Lung (tissue), 12 donors: Measurements from ENCODE around the gene SLC25A6. TPM values are rescaled to one million over a fixed set of nuclear protein-coding genes. Genes with fewer than 3 reads are reported as not detected.

Experiments used
- ATAC-seq: fragments of 200-7000 bp; cut with Tn5 transposase; one replicate; pipeline ENCODE4 v1.9.1; 2020; ENCODE audit warnings: moderate number of reproducible peaks; ENCODE audit not compliant: insufficient read depth, low FRiP score
- DNase-seq, 3 donors: peaks; one replicate each; pipeline ENCODE4 v3.0.0-alpha.2; 2013 to 2017
- H3K27ac ChIP-seq, 2 donors: one replicate each; pipeline ENCODE4 v1.5.1; 2013; ENCODE audit warnings: mild to moderate bottlenecking in 2 of 2, moderate library complexity in 2 of 2, control low read depth in 1 of 2, inconsistent platforms in 1 of 2, low read depth in 1 of 2, low read length in 1 of 2
- H3K27me3 ChIP-seq, 3 donors: one replicate each; pipeline ENCODE4 v1.5.1; 2013; ENCODE audit warnings: low read length in 2 of 3; ENCODE audit not compliant: control insufficient read depth in 3 of 3, insufficient read depth in 3 of 3
- H3K36me3 ChIP-seq, 4 donors: one replicate each; pipeline ENCODE4 v1.5.1; 2013; ENCODE audit warnings: low read length in 4 of 4, mild to moderate bottlenecking in 1 of 4, moderate library complexity in 1 of 4; ENCODE audit not compliant: control insufficient read depth in 4 of 4, insufficient read depth in 4 of 4
- H3K4me1 ChIP-seq, 5 donors: one replicate each; pipeline ENCODE4 v1.5.1; 2013; ENCODE audit warnings: low read length in 5 of 5, mild to moderate bottlenecking in 2 of 5, moderate library complexity in 1 of 5; ENCODE audit not compliant: control insufficient read depth in 5 of 5, insufficient read depth in 5 of 5
- H3K4me3 ChIP-seq: one replicate; pipeline ENCODE4 v1.5.1; 2013; ENCODE audit warnings: mild to moderate bottlenecking, control low read depth, moderate library complexity
- H3K9ac ChIP-seq, 2 donors: one replicate each; pipeline ENCODE4 v1.5.1; 2013; ENCODE audit warnings: low read length in 2 of 2, control low read depth in 1 of 2; ENCODE audit not compliant: insufficient read depth in 1 of 2
- H3K9me3 ChIP-seq, 4 donors: one replicate each; pipeline ENCODE4 v1.5.1; 2013; ENCODE audit warnings: low read length in 3 of 4, mild to moderate bottlenecking in 1 of 4, moderate library complexity in 1 of 4; ENCODE audit not compliant: control insufficient read depth in 4 of 4, insufficient read depth in 3 of 4
- CTCF ChIP-seq: IDR thresholded peaks from 2 replicates; pipeline ENCODE4 v1.5.1; 2012; ENCODE audit warnings: mild to moderate bottlenecking; ENCODE audit errors: control extremely low read depth, extremely low read depth
- WGBS, 2 donors: extraction: QIAGEN DNeasy Blood & Tissue Kit; methylation state at CpG; one replicate each; pipeline ENCODE4 v1.1.7; 2013; 5-methylcytosine and 5-hydroxymethylcytosine counted together
- polyA plus RNA-seq, 2 donors: library from polyadenylated mRNA; stranded (reverse); fragments of 200-250 nt; gene quantifications; one replicate each; pipeline ENCODE4 v1.2.1, GENCODE V29; 2013
- total RNA-seq, 2 donors: library from RNA; depleted of rRNA in 1 of 2; stranded (reverse); fragments of >200 nt in 1 of 2; gene quantifications; one replicate each; pipeline ENCODE4 v1.2.1, GENCODE V29; 2014 to 2021
- donor health status: control.
- donor health status: control.
- donor health status: Bipolar disorder and iron deficiency.
- donor health status: healthy.
- donor health status: DM: yes; HTN: yes; CAD: no.

The SLC25A6 gene
- total and polyA plus RNA-seq, 4 donors = 168 to 422 (median 366) TPM

- H3K9me3 ChIP-seq = no peaks in the 10 kb centered on the region
- peak overlapping the region; percentile 97 to 99 for H3K27ac ChIP-seq
- peaks cover 0 to 25% (median 7%) of the 10 kb centered on the region in 5 donors for H3K4me1 ChIP-seq
- peak overlapping the region; percentile 85 to 98 for H3K9ac ChIP-seq
- peak overlapping the region; percentile 80 for H3K4me3 ChIP-seq
- no peaks in the 10 kb centered on the region for H3K27me3 ChIP-seq
- DNase-seq (no peak), ATAC-seq (no peak)
- 52 to 58% methylated on average over 30 of the region's 30 CpGs for WGBS, 2 donors
- no peak for TF ChIP-seq CTCF
- H3K36me3 ChIP-seq = peaks cover 36 to 55% (median 41%) of the 10 kb centered on the region in 4 donors
Measured at GRCh38 chrX:1390621-1391369, 1.1 kb downstream of the SLC25A6 start.

GRCh38 chrX:1389993-1390285 lies 2.0 kb downstream of the SLC25A6 start:
- Histone ChIP-seq H3K27me3 (no peaks in the 10 kb centered on the region), H3K27ac (no peak overlapping the region), H3K9me3 (no peaks in the 10 kb centered on the region), H3K36me3 (peaks cover 44 to 64% (median 47%) of the 10 kb centered on the region in 4 donors), H3K4me3 (no peak overlapping the region), H3K4me1 (peaks cover 0 to 25% (median 7%) of the 10 kb centered on the region in 5 donors), H3K9ac (no peak overlapping the region)
- DNase-seq (no peak), ATAC-seq (no peak)
- TF ChIP-seq CTCF = no peak
- 93 to 94% methylated on average over 10 of the region's 10 CpGs for WGBS, 2 donors

- no peak for ATAC-seq
- H3K27ac ChIP-seq = no peak overlapping the region
- H3K27me3 ChIP-seq = no peaks in the 10 kb centered on the region
- no peak overlapping the region for H3K4me3 ChIP-seq
- no peak overlapping the region for H3K9ac ChIP-seq
- no peak for DNase-seq
- TF ChIP-seq CTCF = no peak
- peaks cover 44 to 67% (median 50%) of the 10 kb centered on the region in 4 donors for H3K36me3 ChIP-seq
- 94 to 95% methylated on average over 51 of the region's 51 CpGs for WGBS, 2 donors
- H3K4me1 ChIP-seq = peaks cover 0 to 24% (median 7%) of the 10 kb centered on the region in 5 donors
- no peaks in the 10 kb centered on the region for H3K9me3 ChIP-seq
Measured at GRCh38 chrX:1389181-1389992, 2.5 kb downstream of the SLC25A6 start.
